Measurements from ENCODE around the gene PGM2L1.

DNA sequence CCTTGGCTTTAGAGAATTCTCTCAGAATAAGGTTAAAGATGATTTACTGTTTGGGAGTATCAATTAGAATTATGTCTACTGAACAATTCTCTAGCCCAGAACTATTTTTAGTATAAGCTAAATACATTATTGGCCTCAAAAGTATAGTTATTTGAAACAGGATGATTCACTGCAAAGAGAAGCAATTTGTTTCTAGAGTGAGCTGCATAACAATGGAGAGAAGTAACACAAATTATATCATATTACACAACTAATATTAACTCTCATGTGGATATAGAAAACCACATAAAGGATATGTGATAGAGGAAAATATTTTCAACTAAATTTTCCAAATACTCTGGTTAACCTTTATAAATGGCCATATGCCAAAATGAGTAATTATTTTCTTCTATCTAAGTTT lies 24.9 kb downstream of the PGM2L1 start:
- no peak for TF ChIP-seq POLR2A (IDR thresholded peaks at IDR 0.05; ENCODE audit: low read length)
- no peak for TF ChIP-seq GATA1 (IDR thresholded peaks at IDR 0.05; ENCODE audit: low read depth, low read length)

Measured in erythroblast (primary cell).